Keratinocyte (primary cell): ENCODE results near the gene SKAP1.

Experiments
- EZH2 ChIP-seq: IDR thresholded peaks from one replicate; pipeline ENCODE4 v1.6.1; 2012; ENCODE audit warnings: inconsistent platforms, mild to moderate bottlenecking, low read length, moderate library complexity
- TF ChIP-seq, protein P1 (sequence below), 3 experiments: IDR thresholded peaks in 1 of 3; conservative IDR thresholded peaks in 1 of 3; optimal IDR thresholded peaks in 1 of 3; 2 replicates in 2 of 3; 3 replicates in 1 of 3; pipeline versions ENCODE3 to v1.5.1; 2011; ENCODE audit warnings: low read length in 3 of 3, mild to moderate bottlenecking in 3 of 3, moderate library complexity in 2 of 3, control low read depth in 1 of 3, inconsistent platforms in 1 of 3; ENCODE audit not compliant: insufficient read depth in 2 of 3; ENCODE audit errors: extremely low read depth in 1 of 3

- TF ChIP-seq, protein P1, sequence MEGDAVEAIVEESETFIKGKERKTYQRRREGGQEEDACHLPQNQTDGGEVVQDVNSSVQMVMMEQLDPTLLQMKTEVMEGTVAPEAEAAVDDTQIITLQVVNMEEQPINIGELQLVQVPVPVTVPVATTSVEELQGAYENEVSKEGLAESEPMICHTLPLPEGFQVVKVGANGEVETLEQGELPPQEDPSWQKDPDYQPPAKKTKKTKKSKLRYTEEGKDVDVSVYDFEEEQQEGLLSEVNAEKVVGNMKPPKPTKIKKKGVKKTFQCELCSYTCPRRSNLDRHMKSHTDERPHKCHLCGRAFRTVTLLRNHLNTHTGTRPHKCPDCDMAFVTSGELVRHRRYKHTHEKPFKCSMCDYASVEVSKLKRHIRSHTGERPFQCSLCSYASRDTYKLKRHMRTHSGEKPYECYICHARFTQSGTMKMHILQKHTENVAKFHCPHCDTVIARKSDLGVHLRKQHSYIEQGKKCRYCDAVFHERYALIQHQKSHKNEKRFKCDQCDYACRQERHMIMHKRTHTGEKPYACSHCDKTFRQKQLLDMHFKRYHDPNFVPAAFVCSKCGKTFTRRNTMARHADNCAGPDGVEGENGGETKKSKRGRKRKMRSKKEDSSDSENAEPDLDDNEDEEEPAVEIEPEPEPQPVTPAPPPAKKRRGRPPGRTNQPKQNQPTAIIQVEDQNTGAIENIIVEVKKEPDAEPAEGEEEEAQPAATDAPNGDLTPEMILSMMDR (optimal IDR thresholded peaks at IDR 0.05 in 1 of 3, IDR thresholded peaks at IDR 0.05 in 1 of 3, conservative IDR thresholded peaks at IDR 0.05 in 1 of 3; ENCODE audit: extremely low read depth in 1 of 3, insufficient read depth in 2 of 3, low read length in 3 of 3) = no peak
- no peak for TF ChIP-seq EZH2
Observed at GRCh38 chr17:48246612-48247011, 183.4 kb downstream of the SKAP1 start.
